ENCODE data around the gene SLC4A2.

The SLC4A2 gene

GRCh38 chr7:151069841-151070573, 10.6 kb downstream of the SLC4A2 start:
- Histone ChIP-seq H3K9me3 (replicated peaks in 1 of 11) (no peaks in the 10 kb centered on the region), H3K4me3 (no peak overlapping the region), H4K20me1 (peaks cover under 1 to 98% (median 40%) of the 10 kb centered on the region in 11 experiments; a peak in 18 of 22 replicates), H3K4me1 (no peaks in the 10 kb centered on the region), H3K4me2 (no peak overlapping the region), H3K9ac (no peak overlapping the region), H3K27me3 (no peaks in the 10 kb centered on the region), H3K36me3 (peaks cover 99 to 100% (median 100%) of the 10 kb centered on the region in 11 experiments), H3K27ac (no peak overlapping the region)
- TF ChIP-seq Cebpa-rat (IDR thresholded peaks at IDR 0.05) = no peak

DNA sequence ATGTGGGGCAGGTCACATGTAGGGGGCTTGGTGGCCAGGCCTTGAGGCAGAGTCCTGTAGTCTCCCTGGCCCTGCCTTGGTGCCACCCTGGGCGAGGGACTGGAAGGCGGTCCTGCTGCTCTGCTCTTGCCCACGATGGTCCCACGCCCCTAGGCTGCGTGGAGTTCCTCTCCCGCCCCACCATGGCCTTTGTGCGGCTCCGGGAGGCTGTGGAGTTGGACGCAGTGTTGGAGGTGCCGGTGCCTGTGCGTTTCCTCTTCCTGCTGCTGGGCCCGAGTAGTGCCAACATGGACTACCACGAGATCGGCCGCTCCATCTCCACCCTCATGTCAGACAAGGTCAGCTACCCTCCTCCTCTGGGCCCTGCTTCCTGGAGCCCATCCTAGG, 11.2 kb downstream of the SLC4A2 start:
- H3K36me3 ChIP-seq = peaks cover 99 to 100% (median 100%) of the 10 kb centered on the region in 11 experiments
- no peaks in the 10 kb centered on the region for H3K9me3 ChIP-seq (replicated peaks in 1 of 11)
- no peak overlapping the region for H3K4me3 ChIP-seq
- H3K4me2 ChIP-seq = no peak overlapping the region
- H3K4me1 ChIP-seq = no peaks in the 10 kb centered on the region
- no peak overlapping the region for H3K9ac ChIP-seq
- peaks cover 6 to 98% (median 40%) of the 10 kb centered on the region in 11 experiments; a peak in 18 of 22 replicates for H4K20me1 ChIP-seq
- H3K27me3 ChIP-seq = no peaks in the 10 kb centered on the region
- H3K27ac ChIP-seq = no peak overlapping the region
- TF ChIP-seq Cebpa-rat (IDR thresholded peaks at IDR 0.05) = no peak

GRCh38 chr7:151071032-151071866, 11.9 kb downstream of the SLC4A2 start:
- H3K9ac ChIP-seq = no peak overlapping the region
- H3K4me3 ChIP-seq = no peak overlapping the region
- H3K9me3 ChIP-seq (replicated peaks in 1 of 11) = no peaks in the 10 kb centered on the region
- no peaks in the 10 kb centered on the region for H3K4me1 ChIP-seq
- peaks cover 99 to 100% (median 100%) of the 10 kb centered on the region in 11 experiments for H3K36me3 ChIP-seq
- no peaks in the 10 kb centered on the region for H3K27me3 ChIP-seq
- H3K27ac ChIP-seq = no peak overlapping the region
- TF ChIP-seq Cebpa-rat (IDR thresholded peaks at IDR 0.05) = no peak
- no peak overlapping the region for H3K4me2 ChIP-seq
- peaks cover 6 to 98% (median 40%) of the 10 kb centered on the region in 11 experiments; a peak in 17 of 22 replicates for H4K20me1 ChIP-seq

DNA sequence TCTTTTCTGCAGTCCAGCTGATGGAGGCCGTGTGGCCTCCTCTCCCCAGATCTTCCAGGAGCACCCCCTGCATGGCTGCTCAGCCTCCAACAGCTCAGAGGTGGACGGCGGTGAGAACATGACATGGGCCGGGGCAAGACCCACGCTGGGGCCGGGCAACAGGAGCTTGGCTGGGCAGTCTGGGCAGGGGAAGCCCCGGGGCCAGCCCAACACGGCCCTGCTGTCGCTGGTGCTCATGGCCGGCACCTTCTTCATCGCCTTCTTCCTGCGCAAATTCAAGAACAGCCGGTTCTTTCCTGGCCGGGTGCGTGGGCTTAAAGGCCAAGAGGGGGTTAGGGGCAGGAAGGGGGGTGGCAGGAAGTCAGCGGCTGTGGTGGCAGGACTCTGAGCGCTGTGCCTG, 14.6 kb downstream of the SLC4A2 start:
- TF ChIP-seq Cebpa-rat (IDR thresholded peaks at IDR 0.05) = no peak

GRCh38 chr7:151074817-151075661, 15.7 kb downstream of the SLC4A2 start:
- Histone ChIP-seq H3K27ac (no peak overlapping the region), H3K9me3 (replicated peaks in 1 of 11) (no peaks in the 10 kb centered on the region), H3K4me2 (no peak overlapping the region), H3K9ac (peak overlapping the region in 1 of 11 experiments; percentile 23; a peak in 2 of 22 replicates), H3K36me3 (peaks cover 72 to 90% (median 78%) of the 10 kb centered on the region in 11 experiments), H3K4me1 (peaks cover 24 to 35% (median 29%) of the 10 kb centered on the region in 10 experiments), H3K4me3 (no peak overlapping the region), H3K27me3 (no peaks in the 10 kb centered on the region), H4K20me1 (peaks cover 5 to 100% (median 66%) of the 10 kb centered on the region in 11 experiments; a peak in 21 of 22 replicates)
- no peak for TF ChIP-seq Cebpa-rat (IDR thresholded peaks at IDR 0.05)

More for the DNA sequence above, 14.6 kb downstream of the SLC4A2 start:
- Histone ChIP-seq H3K4me2 (no peak overlapping the region), H4K20me1 (peaks cover 15 to 100% (median 63%) of the 10 kb centered on the region in 11 experiments; a peak in 21 of 22 replicates), H3K4me1 (peaks cover 13 to 25% (median 19%) of the 10 kb centered on the region in 10 experiments), H3K4me3 (no peak overlapping the region), H3K36me3 (peaks cover 83 to 93% (median 87%) of the 10 kb centered on the region in 11 experiments), H3K27me3 (no peaks in the 10 kb centered on the region), H3K9ac (peak overlapping the region in 1 of 11 experiments; percentile 38; a peak in 1 of 22 replicates), H3K9me3 (replicated peaks in 1 of 11) (no peaks in the 10 kb centered on the region), H3K27ac (no peak overlapping the region)

- no peak overlapping the region for H3K27ac ChIP-seq
- H3K4me3 ChIP-seq = no peak overlapping the region
- no peak overlapping the region for H3K4me2 ChIP-seq
- H3K9me3 ChIP-seq (replicated peaks in 1 of 11) = no peaks in the 10 kb centered on the region
- H3K36me3 ChIP-seq = peaks cover 66 to 84% (median 73%) of the 10 kb centered on the region in 11 experiments
- H3K9ac ChIP-seq = peak overlapping the region in 1 of 11 experiments; percentile 23; a peak in 1 of 22 replicates
- H3K4me1 ChIP-seq = peaks cover 24 to 35% (median 29%) of the 10 kb centered on the region in 10 experiments
- no peaks in the 10 kb centered on the region for H3K27me3 ChIP-seq
- TF ChIP-seq Cebpa-rat (IDR thresholded peaks at IDR 0.05) = no peak
- peaks cover 5 to 95% (median 65%) of the 10 kb centered on the region in 11 experiments; a peak in 21 of 22 replicates for H4K20me1 ChIP-seq
These were observed 16.2 kb downstream of the SLC4A2 start for GRCh38 chr7:151075662-151075971.

DNA sequence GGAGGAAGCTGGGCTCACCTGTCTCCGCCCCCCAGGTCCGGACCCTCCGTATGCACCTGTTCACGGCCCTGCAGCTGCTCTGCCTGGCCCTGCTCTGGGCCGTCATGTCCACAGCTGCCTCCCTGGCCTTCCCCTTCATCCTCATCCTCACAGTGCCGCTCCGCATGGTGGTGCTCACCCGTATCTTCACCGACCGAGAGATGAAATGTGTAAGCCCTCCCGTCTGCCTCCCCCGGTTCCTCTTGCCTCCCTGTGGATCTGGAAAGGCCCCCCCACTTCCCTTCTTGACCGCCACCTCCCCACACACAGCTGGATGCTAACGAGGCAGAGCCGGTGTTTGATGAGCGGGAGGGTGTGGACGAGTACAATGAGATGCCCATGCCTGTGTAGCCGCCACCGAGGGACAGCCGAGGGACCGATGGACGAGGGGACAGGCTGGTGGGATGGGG, 16.6 kb downstream of the SLC4A2 start:
- peaks cover 5 to 91% (median 62%) of the 10 kb centered on the region in 11 experiments; a peak in 21 of 22 replicates for H4K20me1 ChIP-seq
- no peak overlapping the region for H3K27ac ChIP-seq
- no peak for TF ChIP-seq Cebpa-rat (IDR thresholded peaks at IDR 0.05)
- H3K4me3 ChIP-seq = no peak overlapping the region
- no peaks in the 10 kb centered on the region for H3K9me3 ChIP-seq (replicated peaks in 1 of 11)
- H3K9ac ChIP-seq = no peak overlapping the region; a peak in 1 of 22 replicates
- no peak overlapping the region for H3K4me2 ChIP-seq
- H3K27me3 ChIP-seq = no peaks in the 10 kb centered on the region
- H3K4me1 ChIP-seq = peaks cover 26 to 36% (median 31%) of the 10 kb centered on the region in 10 experiments
- peaks cover 62 to 80% (median 69%) of the 10 kb centered on the region in 11 experiments for H3K36me3 ChIP-seq

All from BLaER1 treated with 17β-estradiol and CSF1 and Interleukin-3, amounts not matched to agents 10 nM and 100 nM (cell line).